Tongue (tissue), 2 donors: ENCODE measurements around the gene ST6GALNAC4. TPM values are rescaled to one million over a fixed set of nuclear protein-coding genes. Genes with fewer than 3 reads are reported as not detected.
A peak's percentile ranks its signal among the peaks of the same experiment; 100 is the strongest.

ENCODE experiments used
- DNase-seq: peaks from one replicate; pipeline ENCODE4 v3.0.0-alpha.2; 2015
- total RNA-seq: library from RNA; depleted of rRNA; stranded (reverse); fragments of >200 nt; gene quantifications from one replicate; pipeline ENCODE4 v1.2.3, GENCODE V29; 2014

Gene ST6GALNAC4
- total RNA-seq, 1 donor from 2014 or later = 39.8 TPM

- no peak for DNase-seq
Observed at GRCh38 chr9:127946728-127947127, 29.9 kb upstream of the ST6GALNAC4 start.

- DNase-seq = no peak
Observed at GRCh38 chr9:127945942-127946341, 29.1 kb upstream of the ST6GALNAC4 start.

DNA sequence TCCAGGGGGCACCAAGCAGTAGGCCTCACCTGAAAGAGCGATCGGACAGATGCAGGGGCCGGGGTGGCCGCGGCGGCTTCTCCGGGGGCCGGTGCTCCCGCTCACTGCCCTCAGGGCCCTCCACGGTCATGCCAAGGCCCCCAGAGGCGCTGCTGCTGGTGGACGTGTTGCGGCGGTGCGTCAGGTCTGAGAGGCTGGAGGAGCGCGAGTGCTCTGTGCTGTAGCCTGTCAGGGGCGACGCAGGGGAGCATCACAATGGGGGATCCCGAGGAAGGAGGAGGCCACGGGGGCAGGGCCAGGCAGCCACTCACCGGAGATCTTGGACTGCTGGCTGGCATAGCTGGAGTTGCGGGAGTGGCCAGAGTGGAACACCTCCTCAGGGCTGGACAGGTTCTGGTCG lies 28.5 kb upstream of the ST6GALNAC4 start:
- no peak for DNase-seq

DNA sequence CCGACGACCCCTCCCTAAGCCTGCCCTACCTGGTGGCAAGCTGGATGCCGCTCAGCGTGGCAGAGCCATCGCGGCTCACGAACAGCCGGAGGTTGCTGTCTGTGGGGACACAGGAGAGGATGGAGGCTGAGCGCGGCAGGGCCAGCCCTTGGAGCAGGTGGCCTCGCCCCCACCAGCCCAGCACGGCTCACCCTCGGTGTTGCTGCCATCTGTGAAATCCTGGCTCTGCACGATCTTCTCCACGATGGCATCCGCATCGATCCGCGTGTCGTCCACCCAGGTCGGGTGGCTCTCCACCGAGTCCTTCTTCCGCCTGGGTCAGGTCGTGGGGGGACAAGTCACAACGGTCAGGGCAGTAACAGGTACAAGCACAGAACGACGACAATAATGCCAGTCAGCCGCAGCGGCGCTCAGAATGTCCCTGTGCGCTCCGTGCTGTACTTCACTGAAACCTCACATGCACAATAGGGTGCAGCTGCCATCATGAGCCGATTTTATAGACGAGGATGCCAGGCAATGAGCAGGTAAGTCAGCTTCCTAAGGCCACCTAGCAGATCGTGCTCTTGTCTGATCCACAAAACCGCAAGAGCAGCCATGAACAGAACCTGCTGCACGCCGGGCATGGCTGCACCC lies 27.9 kb upstream of the ST6GALNAC4 start:
- DNase-seq = no peak

DNA sequence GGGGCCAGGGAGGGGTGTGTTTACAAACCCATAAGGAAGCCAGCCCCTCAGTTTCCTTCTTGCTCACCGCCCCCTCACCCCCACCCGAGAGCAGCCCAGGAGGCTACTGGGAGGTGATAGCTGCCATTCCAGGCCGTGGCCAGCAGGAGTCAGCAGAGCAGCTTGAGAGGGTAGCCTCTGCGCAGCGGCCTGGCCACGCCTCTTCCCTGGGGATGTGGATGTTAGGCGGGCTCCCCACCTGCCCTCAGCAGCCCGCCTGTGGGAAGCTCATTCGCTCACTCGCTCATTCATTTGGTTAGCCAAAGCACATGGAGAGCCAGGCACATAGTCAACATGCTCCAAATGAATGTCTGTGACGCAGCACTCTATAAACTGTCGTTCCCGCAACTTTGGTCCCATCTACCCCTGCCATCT lies 26.9 kb upstream of the ST6GALNAC4 start:
- DNase-seq = peak; percentile 85

GRCh38 chr9:127943011-127943662 lies 26.3 kb upstream of the ST6GALNAC4 start:
- DNase-seq = no peak

DNA sequence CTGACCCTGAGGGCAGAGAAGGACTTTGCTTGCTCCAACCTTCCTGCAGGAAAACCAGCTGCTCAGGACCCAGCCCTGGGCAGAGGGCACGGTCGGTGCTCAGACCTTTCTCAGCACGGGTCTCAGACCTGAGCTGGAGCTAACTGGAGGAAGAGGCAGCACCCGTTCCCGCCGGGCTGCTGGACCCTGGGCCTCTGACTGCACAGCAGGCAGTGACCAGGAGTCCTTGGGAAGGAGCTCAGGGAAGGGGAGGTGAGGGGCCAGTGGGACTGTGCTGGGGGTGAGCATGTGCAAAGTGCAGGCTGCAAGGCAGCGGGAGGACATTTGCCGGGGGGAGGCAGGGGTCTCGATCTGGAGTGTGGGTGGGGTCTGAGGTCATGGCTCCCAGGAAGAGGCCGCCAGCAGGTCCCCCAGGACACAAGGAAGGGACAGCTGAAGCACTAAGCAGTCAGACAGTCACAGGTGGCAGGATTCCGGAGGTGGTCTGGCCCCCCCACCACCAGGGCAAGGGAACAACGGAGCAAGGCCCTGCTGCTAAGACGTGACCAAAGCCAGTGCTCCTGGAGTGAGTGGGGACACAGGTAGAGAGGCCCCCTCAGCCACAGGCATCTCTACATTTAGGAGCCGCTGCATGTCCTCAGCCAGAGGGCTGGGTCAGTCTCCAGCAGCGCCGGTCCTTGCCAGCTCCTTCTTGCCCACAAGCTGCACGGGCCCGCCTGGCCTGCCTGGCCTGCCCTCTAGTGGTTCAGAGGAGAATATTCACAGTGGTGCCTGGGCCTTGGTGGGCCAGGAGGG lies 25.6 kb upstream of the ST6GALNAC4 start:
- DNase-seq = peak; percentile 80

- DNase-seq = no peak
Observed at GRCh38 chr9:127941961-127942215, 25.0 kb upstream of the ST6GALNAC4 start.

DNA sequence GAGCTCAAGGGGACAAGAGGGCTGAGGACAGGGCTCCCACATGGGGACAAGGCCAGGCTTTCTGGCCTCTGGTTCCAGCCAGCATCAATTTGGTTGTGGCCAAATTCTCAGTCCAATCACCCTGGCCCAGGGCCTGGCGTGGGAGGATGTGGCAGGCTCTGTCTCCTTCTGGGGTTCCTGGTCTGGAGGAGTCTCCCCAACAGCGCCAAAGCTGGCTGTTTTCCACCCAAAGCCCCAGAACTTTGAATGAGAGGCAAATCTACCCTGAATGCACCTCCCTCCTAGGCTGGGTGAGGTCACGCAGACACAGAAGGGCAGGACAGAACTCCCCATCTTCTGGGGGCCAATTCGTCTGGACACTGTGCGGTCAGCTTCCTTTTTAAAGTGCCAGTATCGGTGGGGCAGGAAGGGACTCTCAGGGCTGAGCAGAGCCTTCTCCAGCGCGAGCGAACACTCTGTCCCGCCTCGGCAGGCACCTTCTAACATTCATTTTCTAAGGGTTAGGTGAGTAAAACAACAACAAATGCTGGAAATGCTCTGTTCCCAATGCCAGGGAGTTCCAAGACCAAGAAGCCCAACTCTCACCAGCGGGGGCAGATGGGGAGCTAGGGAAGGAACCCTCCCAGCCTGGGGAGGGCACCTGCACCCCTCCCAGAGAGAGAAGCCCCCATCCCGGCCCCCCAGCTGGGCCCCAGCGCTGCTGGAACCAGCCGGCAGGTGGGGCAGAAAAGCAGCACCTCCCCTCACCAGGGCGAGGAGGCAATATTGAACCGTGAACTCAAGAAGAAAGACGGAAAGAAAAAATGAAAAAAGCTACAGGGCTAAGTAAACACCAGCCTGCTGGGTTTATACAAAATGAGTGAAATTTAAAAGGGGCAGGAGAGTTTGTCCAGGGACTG lies 24.5 kb upstream of the ST6GALNAC4 start:
- no peak for DNase-seq

GRCh38 chr9:127940593-127940992 lies 23.8 kb upstream of the ST6GALNAC4 start:
- no peak for DNase-seq

- no peak for DNase-seq
Observed at GRCh38 chr9:127938298-127938690, 21.5 kb upstream of the ST6GALNAC4 start.

GRCh38 chr9:127937388-127938297 lies 20.8 kb upstream of the ST6GALNAC4 start, which contains the start of gene DPM2:
DPM2 (minus strand) TSS chr9:127937854; CDS start chr9:127937820, 34 bp downstream.
- peak; percentile 94 for DNase-seq

DNA sequence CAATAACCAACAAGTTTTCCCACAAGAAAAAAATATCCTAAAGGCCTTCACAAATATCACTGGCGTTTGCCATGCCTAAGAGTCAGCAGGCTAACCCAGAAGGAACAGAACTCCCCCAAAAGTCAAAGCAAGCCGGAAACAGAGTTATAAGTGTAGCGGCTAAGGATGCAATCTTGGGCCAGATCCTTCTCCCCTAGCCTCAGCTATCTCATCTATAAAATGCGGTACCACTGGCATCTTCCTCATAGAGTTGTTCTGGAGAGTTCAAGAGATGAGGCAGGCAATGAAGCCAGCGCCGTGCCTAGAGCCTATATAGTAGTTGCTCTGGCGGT lies 20.2 kb upstream of the ST6GALNAC4 start:
- DNase-seq = no peak

DNA sequence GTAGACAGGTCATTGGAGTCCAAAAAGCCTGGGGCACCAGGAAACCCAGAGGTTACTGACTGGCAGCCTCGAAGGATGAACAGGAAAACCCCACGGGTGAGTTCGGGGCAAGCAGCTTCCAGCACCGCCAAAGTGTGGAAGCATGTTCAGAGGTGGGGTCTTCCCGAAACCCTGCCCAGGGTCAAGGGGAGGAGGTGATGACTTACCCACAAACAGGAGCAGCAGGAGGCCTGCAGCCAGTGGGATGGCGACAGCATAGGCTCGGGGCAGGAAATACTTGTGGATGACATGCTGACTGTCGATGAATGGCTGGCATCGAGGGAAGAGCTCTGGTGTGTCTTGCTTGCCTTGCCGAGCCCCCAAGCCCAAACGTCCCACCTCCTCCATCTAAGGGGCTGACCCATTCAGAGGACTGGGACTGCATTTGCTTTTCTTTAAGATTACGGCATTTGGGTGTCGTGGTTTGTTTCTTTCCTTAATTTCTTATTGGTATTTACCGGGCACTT lies 19.6 kb upstream of the ST6GALNAC4 start:
- DNase-seq = no peak

- DNase-seq = no peak
Observed at GRCh38 chr9:127935765-127936221, 19.0 kb upstream of the ST6GALNAC4 start.

DNA sequence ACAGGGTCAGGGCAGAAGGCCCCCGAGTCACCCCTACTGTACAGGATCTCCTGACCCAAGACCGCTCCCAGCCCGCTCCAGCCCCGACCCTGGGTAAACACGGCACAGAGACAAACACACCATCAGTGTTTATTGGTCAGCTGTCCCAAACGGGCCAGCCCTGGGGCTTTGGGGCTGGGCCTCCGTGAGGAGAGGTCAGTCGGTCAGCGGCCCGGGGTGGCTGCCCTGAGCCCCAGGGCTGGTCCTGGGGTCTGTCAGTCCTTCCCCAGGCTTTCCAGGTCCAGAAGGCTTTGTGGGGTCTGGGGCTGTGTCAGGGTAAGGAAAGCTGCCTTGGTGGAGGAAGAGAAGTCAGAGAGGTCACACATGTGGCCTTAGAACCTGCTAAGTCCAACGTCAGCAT lies 18.1 kb upstream of the ST6GALNAC4 start:
- no peak for DNase-seq

DNA sequence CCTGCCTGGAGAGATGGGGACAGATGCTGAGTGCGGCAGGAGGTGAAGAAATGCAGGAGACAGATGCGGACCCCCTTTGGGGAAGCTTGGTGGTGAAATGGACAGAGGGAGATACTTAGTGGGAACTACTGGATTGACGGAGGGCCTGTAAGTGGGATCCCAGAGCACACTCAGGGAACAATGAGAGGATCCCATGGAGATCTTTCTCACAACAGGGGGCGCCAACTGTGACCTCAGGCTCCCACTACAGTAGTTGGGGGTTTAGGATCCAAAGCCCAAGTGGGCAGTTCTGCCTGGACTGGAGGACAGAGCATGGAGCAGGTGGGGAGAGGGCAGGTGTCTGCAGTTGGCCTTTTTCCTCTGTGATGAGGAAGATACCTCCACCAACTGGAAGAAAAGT lies 17.4 kb upstream of the ST6GALNAC4 start:
- no peak for DNase-seq

- peak; percentile 48 for DNase-seq
Observed at GRCh38 chr9:127931092-127931881, 14.4 kb upstream of the ST6GALNAC4 start.

GRCh38 chr9:127930231-127931091 lies 13.6 kb upstream of the ST6GALNAC4 start, which contains the start of gene PIP5KL1:
PIP5KL1 (minus strand) TSS chr9:127930777; CDS start chr9:127930752, 25 bp downstream.
- DNase-seq = peak; percentile 89
